HFF-Myc (cell line): ENCODE results near the gene MTA2.
A peak's percentile ranks its signal among the peaks of the same experiment; 100 is the strongest.

ENCODE experiments used
- DNase-seq: peaks from one replicate; pipeline ENCODE4 v3.0.0-alpha.2; 2011; ENCODE audit warnings: low read depth; ENCODE audit errors: extremely low read depth
- H3K4me3 ChIP-seq: replicated peaks from 2 replicates; pipeline ENCODE4 v1.5.1; 2011; ENCODE audit warnings: low read depth, mild to moderate bottlenecking, control low read depth, low read length
- CTCF ChIP-seq: IDR thresholded peaks from 2 replicates; pipeline ENCODE4 v1.5.1; 2012; ENCODE audit warnings: mild to moderate bottlenecking, low read depth, low read length, control low read depth; ENCODE audit errors: missing control alignments

The MTA2 gene

GRCh38 chr11:62579252-62579651 is 22.4 kb downstream of the MTA2 start:
- no peak for TF ChIP-seq CTCF
- no peak for DNase-seq

GRCh38 chr11:62578541-62578940 is 23.1 kb downstream of the MTA2 start:
- no peak overlapping the region for H3K4me3 ChIP-seq
- TF ChIP-seq CTCF: no peak
- no peak for DNase-seq

More at GRCh38 chr11:62579252-62579651, 22.4 kb downstream of the MTA2 start:
- no peak overlapping the region for H3K4me3 ChIP-seq

- no peak for TF ChIP-seq CTCF
- no peak overlapping the region for H3K4me3 ChIP-seq
- DNase-seq: no peak
Observed at GRCh38 chr11:62577046-62577714, 24.5 kb downstream of the MTA2 start.

GRCh38 chr11:62575837-62576236 is 25.8 kb downstream of the MTA2 start:
- DNase-seq: no peak
- H3K4me3 ChIP-seq: peak overlapping the region; percentile 100; the same call in 1 of the 2 replicates
- TF ChIP-seq CTCF: no peak

- TF ChIP-seq CTCF: no peak
- H3K4me3 ChIP-seq: peak overlapping the region; percentile 100
- DNase-seq: no peak
Observed at GRCh38 chr11:62575156-62575555, 26.5 kb downstream of the MTA2 start.

GRCh38 chr11:62574363-62575071 is 27.1 kb downstream of the MTA2 start:
- no peak for TF ChIP-seq CTCF
- no peak for DNase-seq
- H3K4me3 ChIP-seq: peak overlapping the region; percentile 100
